GM18499 (cell line): ENCODE data around the gene RREB1.
A peak's percentile ranks its signal among the peaks of the same experiment; 100 is the strongest.

Experiments used
- ATAC-seq: cut with Tn5 transposase; IDR thresholded peaks from one replicate; pipeline ENCODE4 v1.9.1; 2021; ENCODE audit warnings: moderate number of reproducible peaks; ENCODE audit not compliant: insufficient read depth, unreplicated experiment

RREB1 gene, protein sequence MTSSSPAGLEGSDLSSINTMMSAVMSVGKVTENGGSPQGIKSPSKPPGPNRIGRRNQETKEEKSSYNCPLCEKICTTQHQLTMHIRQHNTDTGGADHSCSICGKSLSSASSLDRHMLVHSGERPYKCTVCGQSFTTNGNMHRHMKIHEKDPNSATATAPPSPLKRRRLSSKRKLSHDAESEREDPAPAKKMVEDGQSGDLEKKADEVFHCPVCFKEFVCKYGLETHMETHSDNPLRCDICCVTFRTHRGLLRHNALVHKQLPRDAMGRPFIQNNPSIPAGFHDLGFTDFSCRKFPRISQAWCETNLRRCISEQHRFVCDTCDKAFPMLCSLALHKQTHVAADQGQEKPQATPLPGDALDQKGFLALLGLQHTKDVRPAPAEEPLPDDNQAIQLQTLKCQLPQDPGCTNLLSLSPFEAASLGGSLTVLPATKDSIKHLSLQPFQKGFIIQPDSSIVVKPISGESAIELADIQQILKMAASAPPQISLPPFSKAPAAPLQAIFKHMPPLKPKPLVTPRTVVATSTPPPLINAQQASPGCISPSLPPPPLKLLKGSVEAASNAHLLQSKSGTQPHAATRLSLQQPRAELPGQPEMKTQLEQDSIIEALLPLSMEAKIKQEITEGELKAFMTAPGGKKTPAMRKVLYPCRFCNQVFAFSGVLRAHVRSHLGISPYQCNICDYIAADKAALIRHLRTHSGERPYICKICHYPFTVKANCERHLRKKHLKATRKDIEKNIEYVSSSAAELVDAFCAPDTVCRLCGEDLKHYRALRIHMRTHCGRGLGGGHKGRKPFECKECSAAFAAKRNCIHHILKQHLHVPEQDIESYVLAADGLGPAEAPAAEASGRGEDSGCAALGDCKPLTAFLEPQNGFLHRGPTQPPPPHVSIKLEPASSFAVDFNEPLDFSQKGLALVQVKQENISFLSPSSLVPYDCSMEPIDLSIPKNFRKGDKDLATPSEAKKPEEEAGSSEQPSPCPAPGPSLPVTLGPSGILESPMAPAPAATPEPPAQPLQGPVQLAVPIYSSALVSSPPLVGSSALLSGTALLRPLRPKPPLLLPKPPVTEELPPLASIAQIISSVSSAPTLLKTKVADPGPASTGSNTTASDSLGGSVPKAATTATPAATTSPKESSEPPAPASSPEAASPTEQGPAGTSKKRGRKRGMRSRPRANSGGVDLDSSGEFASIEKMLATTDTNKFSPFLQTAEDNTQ (N-terminal part only)

DNA sequence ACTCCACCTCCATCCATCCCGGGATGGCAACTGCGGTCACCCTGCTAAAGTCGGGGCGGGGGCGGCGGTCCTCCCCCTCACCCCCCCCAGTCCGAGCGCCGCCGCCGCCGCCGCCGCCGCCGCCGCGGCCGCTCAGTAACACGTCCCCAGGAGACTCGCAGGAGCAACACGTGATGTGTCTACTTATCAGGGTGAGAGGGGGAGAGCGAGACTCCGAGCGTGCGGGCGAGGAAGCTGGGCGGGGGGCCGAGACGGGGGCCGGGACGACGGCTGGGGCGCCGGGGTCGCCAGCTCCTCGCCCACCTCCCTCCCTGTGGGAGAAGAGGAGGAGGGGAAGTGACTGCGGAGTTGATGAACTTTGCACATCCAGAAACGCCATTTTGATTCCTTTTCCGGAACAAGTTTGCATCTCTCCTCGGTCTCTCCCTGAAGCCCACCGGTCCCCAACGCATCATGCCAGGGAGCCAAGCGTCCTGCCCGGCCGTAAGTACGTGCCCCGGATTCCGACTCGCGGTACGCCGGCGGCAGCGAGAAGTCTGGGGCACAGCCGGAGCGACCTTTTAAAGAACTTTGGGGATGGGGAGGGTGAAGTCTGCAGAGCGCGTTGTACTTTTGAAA, at the start of gene RREB1:
TSS of gene RREB1 (plus strand) at position 384 of the 618 bp plus-strand sequence. CDS start 73,951 bp downstream, outside the sequence.
- ATAC-seq, result no peak

GRCh38 chr6:7058250-7058923, 49.4 kb upstream of the RREB1 start:
- ATAC-seq, result no peak

DNA sequence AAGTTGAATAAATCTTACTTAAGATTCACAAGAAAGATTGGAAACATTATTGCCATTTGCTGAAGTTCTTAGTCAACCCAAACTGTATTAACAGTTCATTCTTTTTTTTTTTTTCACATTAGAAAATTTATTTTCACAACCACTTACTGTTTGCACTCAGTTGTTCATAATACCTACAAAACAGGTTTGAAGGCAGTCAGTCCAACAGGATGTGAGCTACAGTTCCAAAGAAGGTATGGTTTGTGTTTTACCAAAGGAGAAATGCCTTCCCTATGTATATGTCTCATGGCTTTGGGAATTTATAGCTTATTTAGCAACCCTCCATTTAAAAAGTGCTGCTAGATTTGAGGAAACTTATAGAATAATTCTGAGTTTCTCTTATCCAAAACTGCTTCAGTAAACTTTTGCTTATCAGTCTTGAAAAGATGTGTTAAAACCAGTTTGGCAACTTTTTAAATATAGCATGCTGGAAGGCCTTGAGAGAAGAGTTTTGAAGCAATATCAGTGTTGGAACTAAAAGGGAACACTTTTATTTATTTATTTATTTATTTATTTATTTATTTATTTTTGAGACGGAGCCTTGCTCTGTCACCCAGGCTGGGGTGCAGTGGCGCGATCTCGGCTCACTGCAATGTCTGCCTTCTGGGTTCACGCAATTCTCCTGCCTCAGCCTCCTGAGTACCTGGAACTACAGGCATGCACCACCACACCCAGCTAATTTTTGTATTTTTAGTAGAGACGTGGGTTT, 46.8 kb upstream of the RREB1 start:
- no peak for ATAC-seq

DNA sequence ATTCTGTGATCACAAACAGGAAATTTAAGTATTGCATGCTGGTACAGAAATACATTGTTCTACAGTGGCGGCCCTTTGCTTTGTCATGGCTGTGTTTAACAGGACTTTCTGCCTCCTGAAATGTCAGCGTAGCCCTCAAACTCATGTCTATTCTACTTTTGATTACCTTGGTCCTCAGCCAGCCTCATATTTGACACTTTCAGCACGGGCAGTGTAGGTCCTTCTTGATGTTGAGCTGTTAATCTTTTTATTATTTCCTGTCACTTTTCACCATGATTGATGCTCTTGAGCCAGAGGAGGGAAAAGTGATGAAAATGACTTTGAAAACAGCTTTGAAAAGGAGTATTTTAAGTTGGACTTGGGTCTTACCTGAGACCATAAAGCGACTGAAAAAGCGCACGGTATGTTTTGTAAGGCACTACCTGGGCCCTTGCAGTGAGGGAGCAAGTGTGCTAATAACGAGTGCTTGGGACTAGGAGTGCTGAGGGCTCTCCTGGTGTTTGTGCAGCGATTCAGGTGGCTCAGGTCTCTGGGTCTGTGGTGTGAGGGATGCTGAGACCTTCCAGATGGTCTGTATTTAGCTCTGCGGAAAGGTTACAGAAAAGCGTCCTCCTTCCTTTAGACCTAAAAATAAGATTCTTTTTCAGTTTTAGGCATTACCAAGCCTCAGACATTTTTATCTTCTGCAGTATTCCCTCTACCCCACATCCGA, 45.2 kb upstream of the RREB1 start:
- ATAC-seq, result no peak

GRCh38 chr6:7067305-7067704, 40.5 kb upstream of the RREB1 start:
- ATAC-seq, result no peak

GRCh38 chr6:7071405-7071804, 36.4 kb upstream of the RREB1 start:
- ATAC-seq, result no peak

DNA sequence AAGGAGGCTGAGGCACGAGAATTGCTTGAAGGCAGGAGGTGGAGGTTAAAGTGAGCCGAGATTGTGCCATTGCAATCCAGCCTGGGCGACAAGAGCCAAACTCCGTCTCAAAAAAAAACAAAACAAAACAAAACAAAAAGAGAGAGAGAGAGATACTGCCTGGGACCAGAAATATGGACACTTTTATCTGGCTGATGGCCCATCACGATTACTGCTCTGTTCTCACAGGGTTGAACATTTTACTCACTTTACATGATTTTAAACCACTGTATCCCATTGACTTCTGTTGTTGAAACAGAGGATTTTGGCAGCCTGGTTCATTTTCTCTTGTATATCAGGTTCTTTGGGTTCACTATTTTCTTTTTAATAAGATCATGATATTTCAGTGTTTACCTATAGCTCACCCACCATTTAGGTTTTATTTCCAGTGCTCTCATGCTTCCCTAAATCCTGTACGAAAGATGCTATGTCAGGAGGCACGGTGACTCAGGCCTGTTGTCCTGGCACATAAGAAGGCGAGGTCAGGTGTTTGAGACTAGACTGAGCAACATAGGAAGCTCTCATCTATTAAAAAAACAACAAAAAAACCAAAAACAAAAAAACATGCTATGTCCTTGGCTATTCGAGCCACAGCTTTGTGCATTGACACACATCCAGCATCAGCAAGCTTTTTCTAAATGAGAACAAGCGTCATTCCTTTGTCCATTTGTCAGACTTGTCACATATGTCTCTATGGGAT, 34.5 kb upstream of the RREB1 start:
- ATAC-seq, result peak; percentile 21

DNA sequence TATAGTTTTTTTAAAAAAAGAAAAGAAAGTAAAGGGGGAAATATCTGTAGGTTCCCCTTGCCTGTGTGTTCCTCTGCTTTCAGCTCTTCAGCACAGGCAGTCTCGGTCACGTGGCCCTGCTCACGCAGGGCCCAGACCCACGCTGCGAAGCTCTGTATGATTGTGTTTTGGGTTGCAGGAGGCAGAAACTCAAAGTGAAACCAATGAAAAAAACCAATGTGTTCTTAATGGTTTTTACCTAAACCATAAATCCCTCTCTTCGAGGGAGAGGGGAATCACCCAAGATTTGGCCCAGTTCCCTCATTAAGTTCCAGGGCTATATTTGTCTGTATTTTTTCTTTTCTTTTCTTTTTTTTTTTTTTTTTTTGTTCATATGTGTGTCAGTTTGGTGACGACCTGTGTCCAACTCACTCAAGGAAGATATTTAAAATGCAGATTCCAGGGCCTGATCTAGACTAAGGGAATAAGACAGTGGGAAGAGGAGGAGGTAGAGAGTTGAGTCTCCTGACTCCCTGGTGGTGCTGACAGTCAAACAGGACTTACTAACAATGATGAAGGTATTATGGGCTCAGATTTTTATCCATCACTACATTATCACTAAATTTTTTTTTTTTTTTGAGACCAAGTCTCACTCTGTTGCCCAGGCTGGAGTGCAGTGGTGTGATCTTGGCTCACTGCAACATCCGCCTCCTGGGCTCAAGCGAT, 33.8 kb upstream of the RREB1 start:
- peak; percentile 89 for ATAC-seq

GRCh38 chr6:7074870-7075269, 32.9 kb upstream of the RREB1 start:
- no peak for ATAC-seq

- ATAC-seq, result no peak
These were observed 32.3 kb upstream of the RREB1 start for GRCh38 chr6:7075341-7076000.

DNA sequence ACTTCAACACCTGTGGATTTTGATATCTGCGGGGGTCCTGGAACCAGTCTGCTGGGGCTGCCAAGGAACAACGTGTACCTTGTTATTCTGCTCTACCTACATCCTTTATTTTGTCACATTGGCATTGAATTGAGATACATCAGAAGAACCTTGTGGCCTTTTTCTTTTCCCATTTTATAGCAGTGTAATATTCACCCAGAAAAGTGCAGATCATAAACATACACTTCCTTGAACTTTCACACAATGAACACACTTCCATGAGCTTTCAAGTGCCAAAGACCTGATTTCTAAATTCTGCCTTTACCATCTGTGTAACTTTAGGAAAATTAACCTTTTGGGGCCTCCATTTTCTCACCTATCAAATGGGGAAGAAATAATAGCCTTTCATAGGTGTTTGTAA, 29.9 kb upstream of the RREB1 start:
- no peak for ATAC-seq

- ATAC-seq, result no peak
These were observed 28.9 kb upstream of the RREB1 start for GRCh38 chr6:7078856-7079255.

GRCh38 chr6:7080311-7080710, 27.4 kb upstream of the RREB1 start:
- no peak for ATAC-seq

DNA sequence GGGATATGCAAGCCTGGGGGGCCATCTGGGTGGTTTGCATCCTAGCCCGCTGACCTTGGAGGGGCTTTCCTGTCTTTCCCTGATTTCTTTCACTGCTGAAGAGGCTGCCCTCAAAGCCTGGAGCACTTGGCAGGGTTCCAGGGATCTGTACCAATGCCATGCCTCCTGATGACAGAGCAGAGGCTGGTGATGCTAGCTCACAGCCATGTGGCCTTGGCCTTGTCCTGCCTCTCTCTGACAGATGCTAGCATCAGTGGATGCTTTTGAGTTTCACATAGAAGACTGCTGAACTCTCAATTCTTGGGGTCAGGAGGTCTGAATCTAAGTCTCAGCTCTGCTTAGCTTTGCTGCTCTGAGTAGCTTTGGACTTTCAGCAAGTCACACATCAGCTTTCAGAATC, 21.9 kb upstream of the RREB1 start:
- peak; percentile 28 for ATAC-seq

DNA sequence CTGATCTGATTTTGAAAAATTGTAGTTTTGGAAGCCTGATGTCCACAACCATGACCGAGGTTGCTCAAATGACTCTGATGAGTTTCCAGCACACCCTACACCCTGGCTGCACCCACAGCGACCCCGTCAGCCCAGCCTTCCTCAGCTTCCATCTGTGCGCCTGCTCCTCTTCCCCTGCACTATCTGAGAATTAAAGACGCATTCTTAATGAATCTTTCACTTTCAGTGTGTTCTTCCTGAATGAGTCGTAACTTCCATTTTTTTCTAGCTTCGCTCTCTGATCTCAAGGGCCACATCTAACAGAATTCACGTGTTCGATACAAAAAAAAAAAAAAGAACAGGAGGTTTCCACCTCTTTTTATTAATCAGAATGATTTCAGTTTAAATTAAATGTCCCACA, 21.3 kb upstream of the RREB1 start:
- ATAC-seq, result peak; percentile 32

- no peak for ATAC-seq
These were observed 20.7 kb upstream of the RREB1 start for GRCh38 chr6:7087066-7087465.
